Measurements from ENCODE around the gene RGS3. TPM values are rescaled to one million over a fixed set of nuclear protein-coding genes. Genes with fewer than 3 reads are reported as not detected.
"Not testable (repeated sequence)": the region's sequence is repeated elsewhere in the genome, so short reads cannot be mapped to it uniquely, and the experiment has no call there.

Gene RGS3
- total RNA-seq, 2 experiments from 2014 or later: 22.8 to 32.9 TPM

- Histone ChIP-seq H3K4me1 (ENCODE audit: insufficient read depth, low read length, poor library complexity, severe bottlenecking) (peaks cover 15% of the 10 kb centered on the region), H3K79me2 (ENCODE audit: insufficient read depth, low read depth, low read length) (no peaks in the 10 kb centered on the region), H2AFZ (ENCODE audit: low read length) (no peak overlapping the region), H4K20me1 (ENCODE audit: insufficient read depth, low read length) (no peaks in the 10 kb centered on the region), H3K27ac (ENCODE audit: low read depth, low read length, poor library complexity, severe bottlenecking) (no peak overlapping the region), H3K4me3 (ENCODE audit: low read depth, low read length, poor library complexity, severe bottlenecking) (no peak overlapping the region), H3K9me2 (ENCODE audit: insufficient read depth, low read length) (no peaks in the 10 kb centered on the region), H3K9me3 (ENCODE audit: low read length) (no peaks in the 10 kb centered on the region), H3K36me3 (ENCODE audit: insufficient read depth, low read length) (no peaks in the 10 kb centered on the region), H3K4me2 (ENCODE audit: low read length) (no peak overlapping the region)
- DNase-seq (ENCODE audit: low spot score): no peak
- ChIA-PET POLR2A (no interaction called here), CTCF (ENCODE audit: unreplicated experiment) (no interaction called here)
- no peak for TF ChIP-seq EZH2phosphoT487 (IDR thresholded peaks at IDR 0.05; ENCODE audit: borderline replicate concordance, low read depth, low read length)
- TF ChIP-seq CTCF (conservative IDR thresholded peaks at IDR 0.05; ENCODE audit: low read length): no peak
- BruUV-seq (replicated peaks): no TSS peak
- intact Hi-C loops (cut with micrococcal nuclease; ENCODE audit: unreplicated experiment): no loop called here
Observed at GRCh38 chr9:113488071-113488470, 24.5 kb downstream of the RGS3 start.

- ChIA-PET POLR2A (interaction anchor here (0.9 kb wide), 1 partner anchor 29 kb away, joined by 3 read pairs; no protein-coding TSS in a partner anchor), CTCF (ENCODE audit: unreplicated experiment) (no interaction called here)
- H2AFZ ChIP-seq (ENCODE audit: low read length): no peak overlapping the region
- no peak overlapping the region for H3K4me3 ChIP-seq (ENCODE audit: low read depth, low read length, poor library complexity, severe bottlenecking)
- no peak for DNase-seq (ENCODE audit: low spot score)
- intact Hi-C loops (cut with micrococcal nuclease; ENCODE audit: unreplicated experiment): no loop called here
- H3K9me3 ChIP-seq (ENCODE audit: low read length): no peaks in the 10 kb centered on the region
- H3K36me3 ChIP-seq (ENCODE audit: insufficient read depth, low read length): no peaks in the 10 kb centered on the region
- TF ChIP-seq EZH2phosphoT487 (IDR thresholded peaks at IDR 0.05; ENCODE audit: borderline replicate concordance, low read depth, low read length): no peak
- TF ChIP-seq CTCF (conservative IDR thresholded peaks at IDR 0.05; ENCODE audit: low read length): no peak
- no peak overlapping the region for H3K4me2 ChIP-seq (ENCODE audit: low read length)
- no peaks in the 10 kb centered on the region for H4K20me1 ChIP-seq (ENCODE audit: insufficient read depth, low read length)
- peaks cover 15% of the 10 kb centered on the region for H3K4me1 ChIP-seq (ENCODE audit: insufficient read depth, low read length, poor library complexity, severe bottlenecking)
- no peaks in the 10 kb centered on the region for H3K9me2 ChIP-seq (ENCODE audit: insufficient read depth, low read length)
- BruUV-seq (replicated peaks): no TSS peak
- no peak overlapping the region for H3K27ac ChIP-seq (ENCODE audit: low read depth, low read length, poor library complexity, severe bottlenecking)
- H3K79me2 ChIP-seq (ENCODE audit: insufficient read depth, low read depth, low read length): no peaks in the 10 kb centered on the region
Observed at GRCh38 chr9:113488490-113488889, 25.0 kb downstream of the RGS3 start.

- H3K79me2 ChIP-seq (ENCODE audit: insufficient read depth, low read depth, low read length); intact Hi-C loops (cut with micrococcal nuclease; ENCODE audit: unreplicated experiment); H3K36me3 ChIP-seq (ENCODE audit: insufficient read depth, low read length); H3K4me2 ChIP-seq (ENCODE audit: low read length); H3K9me3 ChIP-seq (ENCODE audit: low read length); H3K4me1 ChIP-seq (ENCODE audit: insufficient read depth, low read length, poor library complexity, severe bottlenecking); POLR2A ChIA-PET; H4K20me1 ChIP-seq (ENCODE audit: insufficient read depth, low read length); H3K9me2 ChIP-seq (ENCODE audit: insufficient read depth, low read length); CTCF ChIA-PET (ENCODE audit: unreplicated experiment); H3K4me3 ChIP-seq (ENCODE audit: low read depth, low read length, poor library complexity, severe bottlenecking); H2AFZ ChIP-seq (ENCODE audit: low read length); BruUV-seq (replicated peaks); H3K27ac ChIP-seq (ENCODE audit: low read depth, low read length, poor library complexity, severe bottlenecking); DNase-seq (ENCODE audit: low spot score): not testable (repeated sequence)
Observed at GRCh38 chr9:113491147-113491546, 27.6 kb downstream of the RGS3 start.
